Measurements from ENCODE around the gene CEP89.

The CEP89 gene

GRCh38 chr19:32902448-32902847 lies 69.3 kb downstream of the CEP89 start:
- no peak overlapping the region for H3K4me2 ChIP-seq (ENCODE audit: low read depth, low read length, poor library complexity, severe bottlenecking)
- H3K27ac ChIP-seq (ENCODE audit: low read depth, low read length), result no peak overlapping the region
- H3K9me3 ChIP-seq (ENCODE audit: insufficient read depth, low read length), result no peaks in the 10 kb centered on the region
- H3K27me3 ChIP-seq (ENCODE audit: low read length), result no peaks in the 10 kb centered on the region
- no peaks in the 10 kb centered on the region for H3K36me3 ChIP-seq (ENCODE audit: low read length)
- no peaks in the 10 kb centered on the region for H3K9me2 ChIP-seq (replicated peaks; ENCODE audit: insufficient read depth, low read length)
- TF ChIP-seq CTCF (IDR thresholded peaks at IDR 0.05; ENCODE audit: insufficient read depth, low read length, poor library complexity, severe bottlenecking), result no peak
- TF ChIP-seq EZH2phosphoT487 (conservative IDR thresholded peaks at IDR 0.05; ENCODE audit: low read length), result no peak
- H3F3A ChIP-seq (ENCODE audit: insufficient read depth), result no peaks in the 10 kb centered on the region
- no peak overlapping the region for H3K4me3 ChIP-seq (ENCODE audit: insufficient read depth, low read length, poor library complexity, severe bottlenecking)
- no peaks in the 10 kb centered on the region for H3K79me2 ChIP-seq (ENCODE audit: insufficient read depth, low read length)
- no peak overlapping the region for H3K9ac ChIP-seq (ENCODE audit: low read length)
- H4K20me1 ChIP-seq (ENCODE audit: low read depth, low read length), result no peaks in the 10 kb centered on the region
- H2AFZ ChIP-seq (ENCODE audit: low read depth, low read length, severe bottlenecking), result no peak overlapping the region

- Histone ChIP-seq H3K9me3 (ENCODE audit: insufficient read depth, low read length) (no peaks in the 10 kb centered on the region), H3K79me2 (ENCODE audit: insufficient read depth, low read length) (no peaks in the 10 kb centered on the region), H3K27ac (ENCODE audit: low read depth, low read length) (no peak overlapping the region), H3K4me3 (ENCODE audit: insufficient read depth, low read length, poor library complexity, severe bottlenecking) (no peak overlapping the region), H4K20me1 (ENCODE audit: low read depth, low read length) (no peaks in the 10 kb centered on the region), H3K36me3 (ENCODE audit: low read length) (no peaks in the 10 kb centered on the region; the same call in 1 of the 2 replicates), H3K9ac (ENCODE audit: low read length) (no peak overlapping the region), H2AFZ (ENCODE audit: low read depth, low read length, severe bottlenecking) (no peak overlapping the region), H3K9me2 (replicated peaks; ENCODE audit: insufficient read depth, low read length) (no peaks in the 10 kb centered on the region), H3K4me2 (ENCODE audit: low read depth, low read length, poor library complexity, severe bottlenecking) (no peak overlapping the region), H3F3A (ENCODE audit: insufficient read depth) (no peaks in the 10 kb centered on the region), H3K27me3 (ENCODE audit: low read length) (no peaks in the 10 kb centered on the region)
- no peak for TF ChIP-seq EZH2phosphoT487 (conservative IDR thresholded peaks at IDR 0.05; ENCODE audit: low read length)
- no peak for TF ChIP-seq CTCF (IDR thresholded peaks at IDR 0.05; ENCODE audit: insufficient read depth, low read length, poor library complexity, severe bottlenecking)
These were observed 70.1 kb downstream of the CEP89 start for GRCh38 chr19:32901504-32902161.

- Histone ChIP-seq H3K27me3 (ENCODE audit: low read length) (no peaks in the 10 kb centered on the region), H4K20me1 (ENCODE audit: low read depth, low read length) (no peaks in the 10 kb centered on the region), H3K4me3 (ENCODE audit: insufficient read depth, low read length, poor library complexity, severe bottlenecking) (no peak overlapping the region), H2AFZ (ENCODE audit: low read depth, low read length, severe bottlenecking) (no peak overlapping the region), H3K9me3 (ENCODE audit: insufficient read depth, low read length) (no peaks in the 10 kb centered on the region; the same call in 1 of the 2 replicates), H3K79me2 (ENCODE audit: insufficient read depth, low read length) (no peaks in the 10 kb centered on the region), H3K36me3 (ENCODE audit: low read length) (peaks cover 6% of the 10 kb centered on the region; the same call in 1 of the 2 replicates), H3K9me2 (replicated peaks; ENCODE audit: insufficient read depth, low read length) (no peaks in the 10 kb centered on the region), H3K27ac (ENCODE audit: low read depth, low read length) (no peak overlapping the region), H3F3A (ENCODE audit: insufficient read depth) (no peaks in the 10 kb centered on the region), H3K9ac (ENCODE audit: low read length) (no peak overlapping the region), H3K4me2 (ENCODE audit: low read depth, low read length, poor library complexity, severe bottlenecking) (no peak overlapping the region)
- no peak for TF ChIP-seq CTCF (IDR thresholded peaks at IDR 0.05; ENCODE audit: insufficient read depth, low read length, poor library complexity, severe bottlenecking)
- TF ChIP-seq EZH2phosphoT487 (conservative IDR thresholded peaks at IDR 0.05; ENCODE audit: low read length), result no peak
These were observed 75.1 kb downstream of the CEP89 start for GRCh38 chr19:32896516-32897214.
